ENCODE data around the gene EXOC7. TPM values are rescaled to one million over a fixed set of nuclear protein-coding genes. Genes with fewer than 3 reads are reported as not detected.

EXOC7 gene
- total RNA-seq, 1 donor from 2014 or later = 145 TPM

- H3K27ac ChIP-seq (ENCODE audit: low read depth, low read length) = no peak overlapping the region
- no peak overlapping the region for H3K27ac Mint-ChIP-seq (ENCODE audit: unreplicated experiment)
- no peaks in the 10 kb centered on the region for H3K9me3 Mint-ChIP-seq (ENCODE audit: unreplicated experiment)
- no peaks in the 10 kb centered on the region for H3K9me3 ChIP-seq (ENCODE audit: insufficient read depth, low read depth, low read length)
- no peak overlapping the region for H2AFZ ChIP-seq (ENCODE audit: low read depth, low read length)
- H4K20me1 ChIP-seq (ENCODE audit: insufficient read depth, low read length) = peaks cover 34% of the 10 kb centered on the region
- TF ChIP-seq EZH2 (IDR thresholded peaks at IDR 0.05; ENCODE audit: insufficient read depth, low read length) (no peak), CTCF (IDR thresholded peaks at IDR 0.05; ENCODE audit: insufficient read depth, low read depth, low read length) (no peak)
- no peaks in the 10 kb centered on the region for H3K4me1 ChIP-seq (ENCODE audit: insufficient read depth, low read length)
- H3K4me3 Mint-ChIP-seq (ENCODE audit: unreplicated experiment) = no peak overlapping the region
- FAIRE-seq (no peak), DNase-seq (ENCODE audit: low read depth) (no peak)
- no peak overlapping the region for H3K4me3 ChIP-seq (ENCODE audit: insufficient read depth, low read depth, low read length)
- peaks cover 27% of the 10 kb centered on the region for H3K36me3 ChIP-seq (ENCODE audit: insufficient read depth, low read length)
- H3K4me2 ChIP-seq (ENCODE audit: low read length) = no peak overlapping the region
- no peaks in the 10 kb centered on the region for H3K27me3 Mint-ChIP-seq (ENCODE audit: low read depth, unreplicated experiment)
- H3K79me2 ChIP-seq (ENCODE audit: insufficient read depth, low read length) = peaks cover 2% of the 10 kb centered on the region
- H3K27me3 ChIP-seq (ENCODE audit: insufficient read depth, low read length) = no peaks in the 10 kb centered on the region
- no peaks in the 10 kb centered on the region for H3K4me1 Mint-ChIP-seq (ENCODE audit: low read depth, unreplicated experiment)
- H3K36me3 Mint-ChIP-seq (ENCODE audit: low read depth, unreplicated experiment) = peaks cover 22% of the 10 kb centered on the region
- H3K9ac ChIP-seq (ENCODE audit: low read length) = no peak overlapping the region
These were observed 7.6 kb downstream of the EXOC7 start for GRCh38 chr17:76095943-76096342.

DNA sequence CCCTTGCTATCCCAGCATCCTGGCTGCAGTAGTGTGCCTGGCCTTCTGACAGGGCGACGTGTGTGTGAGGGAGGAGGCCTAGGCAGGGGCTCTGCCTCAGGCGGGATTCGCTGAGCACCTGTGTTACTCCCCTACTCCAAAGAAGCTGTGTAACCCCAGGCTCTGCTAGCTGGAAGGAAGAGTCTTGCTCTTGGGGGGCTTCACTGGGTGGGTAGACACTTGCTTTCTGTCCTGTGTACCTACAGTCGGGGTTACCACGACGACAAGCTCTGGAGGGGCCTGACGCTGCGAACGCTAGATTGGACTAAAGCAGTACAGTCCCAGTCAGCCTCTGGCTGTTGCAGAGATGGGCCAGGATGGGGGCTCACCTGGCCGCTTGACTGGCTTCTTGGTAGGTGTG lies 9.5 kb downstream of the EXOC7 start:
- Histone ChIP-seq H3K4me3 (ENCODE audit: insufficient read depth, low read depth, low read length) (no peak overlapping the region), H3K4me1 (ENCODE audit: insufficient read depth, low read length) (no peaks in the 10 kb centered on the region), H3K27me3 (ENCODE audit: insufficient read depth, low read length) (no peaks in the 10 kb centered on the region), H3K79me2 (ENCODE audit: insufficient read depth, low read length) (no peaks in the 10 kb centered on the region), H4K20me1 (ENCODE audit: insufficient read depth, low read length) (peaks cover 43% of the 10 kb centered on the region), H3K27ac (ENCODE audit: low read depth, low read length) (no peak overlapping the region), H3K9ac (ENCODE audit: low read length) (no peak overlapping the region), H3K4me2 (ENCODE audit: low read length) (no peak overlapping the region), H2AFZ (ENCODE audit: low read depth, low read length) (no peak overlapping the region), H3K36me3 (ENCODE audit: insufficient read depth, low read length) (peaks cover 27% of the 10 kb centered on the region), H3K9me3 (ENCODE audit: insufficient read depth, low read depth, low read length) (no peaks in the 10 kb centered on the region)
- peaks cover 17% of the 10 kb centered on the region for H3K36me3 Mint-ChIP-seq (ENCODE audit: low read depth, unreplicated experiment)
- TF ChIP-seq EZH2 (IDR thresholded peaks at IDR 0.05; ENCODE audit: insufficient read depth, low read length) = no peak
- no peaks in the 10 kb centered on the region for H3K9me3 Mint-ChIP-seq (ENCODE audit: unreplicated experiment)
- FAIRE-seq = no peak
- no peak overlapping the region for H3K4me3 Mint-ChIP-seq (ENCODE audit: unreplicated experiment)
- H3K27ac Mint-ChIP-seq (ENCODE audit: unreplicated experiment) = no peak overlapping the region
- DNase-seq (ENCODE audit: low read depth) = no peak
- no peaks in the 10 kb centered on the region for H3K4me1 Mint-ChIP-seq (ENCODE audit: low read depth, unreplicated experiment)
- no peaks in the 10 kb centered on the region for H3K27me3 Mint-ChIP-seq (ENCODE audit: low read depth, unreplicated experiment)

- DNase-seq (ENCODE audit: low read depth) = no peak
- no peak for FAIRE-seq
- peaks cover 17% of the 10 kb centered on the region for H3K36me3 Mint-ChIP-seq (ENCODE audit: low read depth, unreplicated experiment)
These were observed 10.8 kb downstream of the EXOC7 start for GRCh38 chr17:76092526-76093413.

More at GRCh38 chr17:76092526-76093413, 10.8 kb downstream of the EXOC7 start:
- no peaks in the 10 kb centered on the region for H3K27me3 Mint-ChIP-seq (ENCODE audit: low read depth, unreplicated experiment)
- no peak overlapping the region for H3K4me3 Mint-ChIP-seq (ENCODE audit: unreplicated experiment)
- H3K9me3 Mint-ChIP-seq (ENCODE audit: unreplicated experiment) = no peaks in the 10 kb centered on the region
- H3K79me2 ChIP-seq (ENCODE audit: insufficient read depth, low read length) = no peaks in the 10 kb centered on the region
- no peaks in the 10 kb centered on the region for H3K4me1 Mint-ChIP-seq (ENCODE audit: low read depth, unreplicated experiment)
- no peak overlapping the region for H3K4me3 ChIP-seq (ENCODE audit: insufficient read depth, low read depth, low read length)
- H3K9ac ChIP-seq (ENCODE audit: low read length) = no peak overlapping the region
- H3K9me3 ChIP-seq (ENCODE audit: insufficient read depth, low read depth, low read length) = no peaks in the 10 kb centered on the region
- no peak overlapping the region for H2AFZ ChIP-seq (ENCODE audit: low read depth, low read length)
- H3K36me3 ChIP-seq (ENCODE audit: insufficient read depth, low read length) = peaks cover 30% of the 10 kb centered on the region
- no peak overlapping the region for H3K4me2 ChIP-seq (ENCODE audit: low read length)
- H3K27me3 ChIP-seq (ENCODE audit: insufficient read depth, low read length) = no peaks in the 10 kb centered on the region
- no peak overlapping the region for H3K27ac Mint-ChIP-seq (ENCODE audit: unreplicated experiment)
- peaks cover 43% of the 10 kb centered on the region for H4K20me1 ChIP-seq (ENCODE audit: insufficient read depth, low read length)
- H3K4me1 ChIP-seq (ENCODE audit: insufficient read depth, low read length) = no peaks in the 10 kb centered on the region
- no peak overlapping the region for H3K27ac ChIP-seq (ENCODE audit: low read depth, low read length)
- TF ChIP-seq CTCF (IDR thresholded peaks at IDR 0.05; ENCODE audit: insufficient read depth, low read depth, low read length) = no peak
- no peak for TF ChIP-seq EZH2 (IDR thresholded peaks at IDR 0.05; ENCODE audit: insufficient read depth, low read length)
